AG09309 (cell line): Measurements from ENCODE around the gene GDF10.

Experiments
- DNase-seq: peaks from one replicate; pipeline ENCODE4 v3.0.0-alpha.2; 2010; ENCODE audit warnings: low read depth
- H3K4me3 ChIP-seq: 2 replicates; pipeline ENCODE4 v1.5.1; 2011; ENCODE audit warnings: mild to moderate bottlenecking, low read depth, low read length, moderate library complexity; ENCODE audit not compliant: control insufficient read depth
- CTCF ChIP-seq: IDR thresholded peaks from 2 replicates; pipeline ENCODE4 v1.5.1; 2011; ENCODE audit warnings: mild to moderate bottlenecking, low read depth, low read length, inconsistent platforms; ENCODE audit not compliant: insufficient read depth, control insufficient read depth; ENCODE audit errors: missing control alignments

The GDF10 gene

GRCh38 chr10:47333532-47333931 is 33.5 kb downstream of the GDF10 start:
- no peak overlapping the region for H3K4me3 ChIP-seq
- DNase-seq: no peak
- no peak for TF ChIP-seq CTCF

GRCh38 chr10:47334466-47335295 is 34.7 kb downstream of the GDF10 start:
- no peak overlapping the region for H3K4me3 ChIP-seq
- TF ChIP-seq CTCF: no peak
- no peak for DNase-seq

GRCh38 chr10:47335906-47336305 is 35.9 kb downstream of the GDF10 start:
- no peak overlapping the region for H3K4me3 ChIP-seq
- no peak for DNase-seq
- TF ChIP-seq CTCF: no peak

GRCh38 chr10:47336387-47337134 is 36.6 kb downstream of the GDF10 start:
- no peak for TF ChIP-seq CTCF
- DNase-seq: no peak
- H3K4me3 ChIP-seq: no peak overlapping the region

- no peak for DNase-seq
Measured at GRCh38 chr10:47337310-47337709, 37.3 kb downstream of the GDF10 start.

More at GRCh38 chr10:47337310-47337709, 37.3 kb downstream of the GDF10 start:
- no peak for TF ChIP-seq CTCF
- H3K4me3 ChIP-seq: no peak overlapping the region
